ENCODE data around the gene VDAC2. TPM values are rescaled to one million over a fixed set of nuclear protein-coding genes. Genes with fewer than 3 reads are reported as not detected.

VDAC2 gene
- polyA plus RNA-seq, 1 experiment, result 201 TPM

DNA sequence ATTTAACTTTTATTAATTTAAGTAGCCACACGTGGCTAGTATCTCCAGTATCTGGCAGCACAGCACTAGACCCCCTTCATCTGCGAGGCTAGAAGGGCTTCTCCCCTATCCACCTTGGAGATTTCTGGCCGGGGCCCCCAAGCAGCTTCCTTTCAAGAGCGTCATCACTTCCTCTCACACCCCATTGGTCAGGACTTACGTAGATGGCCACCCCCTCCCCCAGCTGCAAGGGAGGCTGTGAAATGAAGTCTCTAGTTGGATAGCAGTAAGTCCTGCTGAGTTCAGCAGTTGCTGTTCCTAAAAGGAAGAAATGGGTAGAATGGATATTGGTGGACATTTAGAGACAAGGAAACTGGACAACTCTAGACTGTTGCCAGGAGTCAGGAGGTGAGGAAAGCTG is 59.0 kb downstream of the VDAC2 start:
- Histone ChIP-seq H3K9me3 (ENCODE audit: control insufficient read depth, insufficient read depth, low read length) (no peaks in the 10 kb centered on the region), H3K4me3 (ENCODE audit: low read depth, low read length) (no peak overlapping the region), H3K27ac (ENCODE audit: low read depth, low read length) (no peak overlapping the region), H3K27me3 (ENCODE audit: control insufficient read depth, insufficient read depth, low read length) (no peaks in the 10 kb centered on the region)
- no peak for DNase-seq (ENCODE audit: low read depth, low spot score)
- CTCF ChIA-PET, result interaction anchor here (0.6 kb wide), 1 partner anchor 128 kb away, joined by 3 read pairs; no protein-coding TSS in a partner anchor
- TF ChIP-seq, protein P1, sequence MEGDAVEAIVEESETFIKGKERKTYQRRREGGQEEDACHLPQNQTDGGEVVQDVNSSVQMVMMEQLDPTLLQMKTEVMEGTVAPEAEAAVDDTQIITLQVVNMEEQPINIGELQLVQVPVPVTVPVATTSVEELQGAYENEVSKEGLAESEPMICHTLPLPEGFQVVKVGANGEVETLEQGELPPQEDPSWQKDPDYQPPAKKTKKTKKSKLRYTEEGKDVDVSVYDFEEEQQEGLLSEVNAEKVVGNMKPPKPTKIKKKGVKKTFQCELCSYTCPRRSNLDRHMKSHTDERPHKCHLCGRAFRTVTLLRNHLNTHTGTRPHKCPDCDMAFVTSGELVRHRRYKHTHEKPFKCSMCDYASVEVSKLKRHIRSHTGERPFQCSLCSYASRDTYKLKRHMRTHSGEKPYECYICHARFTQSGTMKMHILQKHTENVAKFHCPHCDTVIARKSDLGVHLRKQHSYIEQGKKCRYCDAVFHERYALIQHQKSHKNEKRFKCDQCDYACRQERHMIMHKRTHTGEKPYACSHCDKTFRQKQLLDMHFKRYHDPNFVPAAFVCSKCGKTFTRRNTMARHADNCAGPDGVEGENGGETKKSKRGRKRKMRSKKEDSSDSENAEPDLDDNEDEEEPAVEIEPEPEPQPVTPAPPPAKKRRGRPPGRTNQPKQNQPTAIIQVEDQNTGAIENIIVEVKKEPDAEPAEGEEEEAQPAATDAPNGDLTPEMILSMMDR (IDR thresholded peaks at IDR 0.05; ENCODE audit: low read depth, low read length), result no peak
- POLR2A ChIA-PET, result no interaction called here

DNA sequence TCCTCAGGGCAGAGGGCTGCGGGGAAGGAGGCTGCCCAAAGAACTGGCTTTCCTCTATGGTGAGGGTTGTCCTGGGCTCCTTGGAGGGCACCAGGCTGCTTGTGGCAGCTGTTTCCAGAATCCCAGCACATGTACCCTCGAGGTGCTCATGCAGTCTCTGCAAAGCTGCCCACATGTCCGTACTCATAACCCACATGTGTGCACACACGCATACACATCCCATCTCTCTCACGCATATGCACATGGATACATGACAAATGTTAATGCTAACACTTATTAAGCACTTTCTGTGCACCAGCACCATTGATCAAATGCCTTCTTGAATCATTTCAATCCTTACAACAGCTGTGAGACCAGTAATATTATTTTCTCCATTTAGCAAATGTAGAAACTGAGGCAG is 61.5 kb downstream of the VDAC2 start:
- ChIA-PET POLR2A (no interaction called here), CTCF (no interaction called here)
- H3K27ac ChIP-seq (ENCODE audit: low read depth, low read length), result no peak overlapping the region
- no peaks in the 10 kb centered on the region; the same call in 1 of the 2 replicates for H3K9me3 ChIP-seq (ENCODE audit: control insufficient read depth, insufficient read depth, low read length)
- TF ChIP-seq, protein P1 (IDR thresholded peaks at IDR 0.05; ENCODE audit: low read depth, low read length), result no peak
- no peak for DNase-seq (ENCODE audit: low read depth, low spot score)
- no peaks in the 10 kb centered on the region for H3K27me3 ChIP-seq (ENCODE audit: control insufficient read depth, insufficient read depth, low read length)
- H3K4me3 ChIP-seq (ENCODE audit: low read depth, low read length), result no peak overlapping the region

DNA sequence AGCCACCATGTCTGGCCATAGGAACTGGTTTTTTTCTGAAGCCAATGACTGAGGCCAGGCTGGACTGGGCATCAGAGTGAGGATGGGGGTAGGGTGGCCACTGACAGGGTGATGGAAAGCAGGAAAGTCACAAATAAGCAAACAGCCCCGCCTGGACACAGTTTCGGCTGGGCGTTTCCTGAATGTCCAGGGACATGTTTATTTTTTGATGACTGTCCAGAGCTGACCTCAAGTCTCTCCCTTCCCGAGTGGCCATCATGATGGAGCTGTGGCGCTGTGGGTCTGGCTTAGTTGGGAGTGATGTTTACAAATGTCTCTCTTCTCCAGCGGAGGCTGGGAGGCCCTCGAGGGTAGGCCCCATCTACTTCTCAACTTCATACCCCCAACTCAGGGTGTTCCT is 62.3 kb downstream of the VDAC2 start:
- no peak for DNase-seq (ENCODE audit: low read depth, low spot score)
- Histone ChIP-seq H3K27me3 (ENCODE audit: control insufficient read depth, insufficient read depth, low read length) (no peaks in the 10 kb centered on the region), H3K9me3 (ENCODE audit: control insufficient read depth, insufficient read depth, low read length) (no peaks in the 10 kb centered on the region; the same call in 1 of the 2 replicates), H3K4me3 (ENCODE audit: low read depth, low read length) (no peak overlapping the region), H3K27ac (ENCODE audit: low read depth, low read length) (no peak overlapping the region)
- TF ChIP-seq, protein P1 (IDR thresholded peaks at IDR 0.05; ENCODE audit: low read depth, low read length), result no peak
- POLR2A ChIA-PET, result no interaction called here
- CTCF ChIA-PET, result no interaction called here

DNA sequence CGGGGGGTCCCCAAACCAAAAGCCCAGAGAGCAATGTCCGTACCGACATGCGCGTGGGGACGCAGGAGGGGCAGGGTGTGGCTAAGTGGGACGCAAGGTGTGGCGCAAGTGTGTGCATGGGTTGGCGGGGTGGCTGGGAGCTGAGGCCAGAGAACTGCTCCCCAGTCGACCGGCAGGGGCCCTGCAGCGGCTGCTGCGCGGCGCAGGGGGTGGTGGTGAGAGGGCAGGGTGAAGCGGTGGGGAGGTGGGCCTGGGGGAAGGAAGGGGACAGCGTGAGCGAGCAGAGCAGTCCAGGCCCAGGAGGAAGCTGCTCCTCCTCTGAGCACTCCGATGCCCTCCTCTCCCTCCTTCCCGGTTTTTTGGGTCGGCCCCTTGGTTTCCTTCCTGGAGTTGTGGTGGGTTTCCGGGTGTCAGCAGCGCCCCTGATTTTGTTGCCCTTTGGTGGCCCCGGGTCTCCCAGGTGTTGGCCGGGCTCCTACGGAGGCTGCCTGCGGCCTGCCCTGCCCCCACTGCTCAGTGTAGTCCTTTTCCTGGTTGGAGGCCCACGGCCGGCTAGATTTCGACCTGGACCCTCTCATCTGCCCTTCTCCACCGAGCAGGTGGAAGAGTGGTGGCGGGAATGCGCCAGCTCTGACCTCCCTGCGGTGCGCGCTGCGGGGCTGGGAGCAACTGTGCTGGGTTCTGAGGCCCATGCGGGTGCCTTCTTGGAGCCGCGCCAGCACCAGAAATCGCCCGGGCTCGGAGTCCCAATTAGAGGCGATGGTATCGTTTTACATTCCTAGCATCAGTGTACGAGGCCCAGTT is 65.7 kb downstream of the VDAC2 start:
- H3K9me3 ChIP-seq (ENCODE audit: control insufficient read depth, insufficient read depth, low read length), result no peaks in the 10 kb centered on the region; the same call in 1 of the 2 replicates
- peaks cover 6% of the 10 kb centered on the region for H3K27me3 ChIP-seq (ENCODE audit: control insufficient read depth, insufficient read depth, low read length)
- POLR2A ChIA-PET, result no interaction called here
- TF ChIP-seq, protein P1 (IDR thresholded peaks at IDR 0.05; ENCODE audit: low read depth, low read length), result no peak
- no peak overlapping the region for H3K27ac ChIP-seq (ENCODE audit: low read depth, low read length)
- no peak for DNase-seq (ENCODE audit: low read depth, low spot score)
- H3K4me3 ChIP-seq (ENCODE audit: low read depth, low read length), result no peak overlapping the region
- CTCF ChIA-PET, result no interaction called here

DNA sequence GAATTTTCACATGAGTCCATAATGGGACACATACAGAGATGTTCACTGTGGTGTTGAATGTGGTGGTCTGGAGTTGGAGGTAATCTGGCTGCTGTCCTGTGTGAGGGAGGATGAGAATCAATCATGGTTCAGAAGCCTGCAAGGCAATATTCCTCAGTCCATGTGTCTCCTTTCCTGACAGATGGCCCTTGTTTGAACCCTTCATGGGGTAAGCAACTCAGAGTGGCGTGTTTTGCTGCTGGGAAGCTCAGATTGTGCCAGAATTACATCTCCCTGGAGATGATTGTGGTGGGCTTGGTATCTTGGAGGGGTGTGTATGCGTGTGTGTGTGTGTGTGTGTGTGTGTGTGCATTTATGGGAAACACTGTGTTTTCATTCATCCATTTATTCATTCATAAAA is 69.6 kb downstream of the VDAC2 start:
- no peak for DNase-seq (ENCODE audit: low read depth, low spot score)
- H3K9me3 ChIP-seq (ENCODE audit: control insufficient read depth, insufficient read depth, low read length), result no peaks in the 10 kb centered on the region; the same call in 1 of the 2 replicates
- H3K27me3 ChIP-seq (ENCODE audit: control insufficient read depth, insufficient read depth, low read length), result peaks cover 6% of the 10 kb centered on the region
- no peak overlapping the region for H3K4me3 ChIP-seq (ENCODE audit: low read depth, low read length)
- CTCF ChIA-PET, result no interaction called here
- TF ChIP-seq, protein P1 (IDR thresholded peaks at IDR 0.05; ENCODE audit: low read depth, low read length), result no peak
- POLR2A ChIA-PET, result no interaction called here
- no peak overlapping the region for H3K27ac ChIP-seq (ENCODE audit: low read depth, low read length)
